Muscle layer of duodenum (tissue), 2 donors: Measurements from ENCODE around the gene ALPK1.
A peak's percentile ranks its signal among the peaks of the same experiment; 100 is the strongest.

ENCODE experiments used
- H3K27ac ChIP-seq: one replicate; pipeline ENCODE4 v1.7.0; 2013; ENCODE audit warnings: mild to moderate bottlenecking, low read length
- H3K27me3 ChIP-seq: one replicate; pipeline ENCODE4 v1.7.0; 2013; ENCODE audit warnings: low read depth, mild to moderate bottlenecking, control low read depth, low read length
- H3K36me3 ChIP-seq, 2 donors: one replicate each; pipeline ENCODE4 v1.7.0; 2013; ENCODE audit warnings: low read length in 2 of 2, control low read depth in 1 of 2, mild to moderate bottlenecking in 1 of 2; ENCODE audit not compliant: insufficient read depth in 2 of 2, control insufficient read depth in 1 of 2
- H3K4me1 ChIP-seq, 2 donors: one replicate each; pipeline ENCODE4 v1.7.0; 2013; ENCODE audit warnings: low read length in 2 of 2, mild to moderate bottlenecking in 2 of 2, control low read depth in 1 of 2, moderate library complexity in 1 of 2; ENCODE audit not compliant: insufficient read depth in 2 of 2, control insufficient read depth in 1 of 2
- H3K4me3 ChIP-seq, 2 donors: one replicate each; pipeline ENCODE4 v1.7.0; 2013; ENCODE audit warnings: low read length in 2 of 2, low read depth in 1 of 2, mild to moderate bottlenecking in 1 of 2
- H3K9me3 ChIP-seq, 2 donors: one replicate each; pipeline ENCODE4 v1.7.0; 2013; ENCODE audit warnings: low read length in 2 of 2, control low read depth in 1 of 2, mild to moderate bottlenecking in 1 of 2; ENCODE audit not compliant: control insufficient read depth in 1 of 2
- donor health status: healthy.

The ALPK1 gene

GRCh38 chr4:112315446-112315845, 18.3 kb downstream of the ALPK1 start:
- H3K9me3 ChIP-seq: no peaks in the 10 kb centered on the region
- H3K27me3 ChIP-seq: no peaks in the 10 kb centered on the region
- no peak overlapping the region for H3K27ac ChIP-seq
- H3K4me1 ChIP-seq: no peaks in the 10 kb centered on the region
- H3K4me3 ChIP-seq: no peak overlapping the region
- H3K36me3 ChIP-seq: no peaks in the 10 kb centered on the region

GRCh38 chr4:112316360-112316759, 19.2 kb downstream of the ALPK1 start:
- Histone ChIP-seq H3K4me3 (no peak overlapping the region), H3K9me3 (no peaks in the 10 kb centered on the region), H3K27ac (peak overlapping the region; percentile 0), H3K4me1 (no peaks in the 10 kb centered on the region), H3K27me3 (no peaks in the 10 kb centered on the region), H3K36me3 (no peaks in the 10 kb centered on the region)

GRCh38 chr4:112318239-112319142, 21.3 kb downstream of the ALPK1 start:
- Histone ChIP-seq H3K27ac (no peak overlapping the region), H3K4me1 (no peaks in the 10 kb centered on the region), H3K27me3 (no peaks in the 10 kb centered on the region), H3K4me3 (no peak overlapping the region), H3K36me3 (no peaks in the 10 kb centered on the region), H3K9me3 (no peaks in the 10 kb centered on the region)

- Histone ChIP-seq H3K4me3 (peak overlapping the region in 1 of 2 donors; percentile 28), H3K9me3 (no peaks in the 10 kb centered on the region), H3K27ac (no peak overlapping the region), H3K36me3 (peaks cover 0 to 9% of the 10 kb centered on the region in 2 donors), H3K4me1 (no peaks in the 10 kb centered on the region), H3K27me3 (no peaks in the 10 kb centered on the region)
Observed at GRCh38 chr4:112321776-112322684, 24.9 kb downstream of the ALPK1 start.

- no peaks in the 10 kb centered on the region for H3K4me1 ChIP-seq
- no peaks in the 10 kb centered on the region for H3K9me3 ChIP-seq
- H3K27ac ChIP-seq: no peak overlapping the region
- H3K4me3 ChIP-seq: no peak overlapping the region
- H3K27me3 ChIP-seq: no peaks in the 10 kb centered on the region
- H3K36me3 ChIP-seq: peaks cover 0 to 9% of the 10 kb centered on the region in 2 donors
Observed at GRCh38 chr4:112322866-112323265, 25.7 kb downstream of the ALPK1 start.

- Histone ChIP-seq H3K36me3 (peaks cover 0 to 9% of the 10 kb centered on the region in 2 donors), H3K27me3 (no peaks in the 10 kb centered on the region)
Observed at GRCh38 chr4:112325530-112325929, 28.4 kb downstream of the ALPK1 start.

GRCh38 chr4:112327965-112328733, 31.0 kb downstream of the ALPK1 start:
- H3K9me3 ChIP-seq: no peaks in the 10 kb centered on the region
- no peaks in the 10 kb centered on the region for H3K27me3 ChIP-seq
- no peaks in the 10 kb centered on the region for H3K4me1 ChIP-seq
- H3K4me3 ChIP-seq: no peak overlapping the region
- H3K27ac ChIP-seq: no peak overlapping the region
- H3K36me3 ChIP-seq: peaks cover 0 to 9% of the 10 kb centered on the region in 2 donors

More at GRCh38 chr4:112325530-112325929, 28.4 kb downstream of the ALPK1 start:
- H3K4me1 ChIP-seq: no peaks in the 10 kb centered on the region
- no peaks in the 10 kb centered on the region for H3K9me3 ChIP-seq
- H3K4me3 ChIP-seq: no peak overlapping the region
- no peak overlapping the region for H3K27ac ChIP-seq

- H3K27me3 ChIP-seq: no peaks in the 10 kb centered on the region
- H3K4me1 ChIP-seq: no peaks in the 10 kb centered on the region
- no peaks in the 10 kb centered on the region for H3K9me3 ChIP-seq
- H3K4me3 ChIP-seq: no peak overlapping the region
- H3K36me3 ChIP-seq: peaks cover 0 to 9% of the 10 kb centered on the region in 2 donors
- no peak overlapping the region for H3K27ac ChIP-seq
Observed at GRCh38 chr4:112328734-112329130, 31.6 kb downstream of the ALPK1 start.

GRCh38 chr4:112329672-112330375, 32.7 kb downstream of the ALPK1 start:
- no peaks in the 10 kb centered on the region for H3K27me3 ChIP-seq
- no peaks in the 10 kb centered on the region for H3K9me3 ChIP-seq
- no peaks in the 10 kb centered on the region for H3K4me1 ChIP-seq
- no peak overlapping the region for H3K27ac ChIP-seq
- peaks cover 0 to 9% of the 10 kb centered on the region in 2 donors for H3K36me3 ChIP-seq
- no peak overlapping the region for H3K4me3 ChIP-seq

GRCh38 chr4:112330921-112331320, 33.8 kb downstream of the ALPK1 start:
- Histone ChIP-seq H3K9me3 (no peaks in the 10 kb centered on the region), H3K36me3 (no peaks in the 10 kb centered on the region), H3K4me1 (no peaks in the 10 kb centered on the region), H3K27ac (no peak overlapping the region), H3K4me3 (no peak overlapping the region), H3K27me3 (no peaks in the 10 kb centered on the region)
